ENCODE results near the gene ZMYND15. TPM values are rescaled to one million over a fixed set of nuclear protein-coding genes. Genes with fewer than 3 reads are reported as not detected.
A peak's percentile ranks its signal among the peaks of the same experiment; 100 is the strongest.

Gene ZMYND15
- total RNA-seq, 1 donor from 2014 or later, result 1.5 TPM

GRCh38 chr17:4790705-4791088, 51.1 kb downstream of the ZMYND15 start:
- peak overlapping the region; percentile 65 for H3K4me3 ChIP-seq (ENCODE audit: low read depth, low read length)
- no peak for DNase-seq (ENCODE audit: low read depth)
- no peak for TF ChIP-seq CTCF (conservative IDR thresholded peaks at IDR 0.05; ENCODE audit: low read depth, low read length)

DNA sequence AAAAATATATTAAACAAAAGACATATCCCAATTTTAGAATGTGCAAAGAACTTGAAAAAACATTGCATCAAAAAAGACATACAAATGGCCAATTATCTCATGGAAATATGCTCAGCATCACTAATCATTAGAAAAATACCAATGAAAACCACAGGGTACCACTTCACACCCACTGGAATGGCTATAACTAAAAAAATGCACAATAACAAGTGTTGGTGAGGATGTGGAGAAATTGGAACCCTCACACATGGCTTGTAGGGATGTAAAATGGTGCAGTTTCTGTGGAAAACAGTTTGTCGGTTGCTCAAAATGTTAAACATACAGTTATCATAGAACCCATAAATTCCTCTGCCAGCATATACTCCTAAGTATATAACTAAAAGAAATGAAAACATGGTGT, 55.5 kb downstream of the ZMYND15 start:
- no peak for TF ChIP-seq CTCF (conservative IDR thresholded peaks at IDR 0.05; ENCODE audit: low read depth, low read length)
- H3K4me3 ChIP-seq (ENCODE audit: low read depth, low read length), result no peak overlapping the region
- DNase-seq (ENCODE audit: low read depth), result no peak

Other genes starting within 250 kb of the ZMYND15 start
- gene SPNS2, start 241.0 kb upstream of the ZMYND15 start, total RNA-seq, result 110 and 162 TPM in 2 replicates
- gene MYBBP1A, start 184.4 kb upstream of the ZMYND15 start, total RNA-seq, result 70.9 and 140 TPM in 2 replicates
- gene GGT6, start 179.3 kb upstream of the ZMYND15 start, total RNA-seq, result 0.80 and 0.86 TPM in 2 replicates
- 0.07 and 1.3 TPM in 2 replicates for gene SMTNL2, start 155.3 kb upstream of the ZMYND15 start, total RNA-seq
- 0.14 TPM in 1 of 2 replicates, not detected in the other for gene ALOX15, start 98.2 kb upstream of the ZMYND15 start, total RNA-seq
- gene PELP1, start 35.7 kb upstream of the ZMYND15 start, total RNA-seq, result 25.8 and 55.9 TPM in 2 replicates
- gene ARRB2, start 29.2 kb upstream of the ZMYND15 start, total RNA-seq, result 19.9 and 20.0 TPM in 2 replicates
- gene MED11, start 8.4 kb upstream of the ZMYND15 start, total RNA-seq, result 26.6 and 27.2 TPM in 2 replicates
- 19.0 and 32.3 TPM in 2 replicates for gene CXCL16, start 95 bp downstream of the ZMYND15 start, total RNA-seq
- not detected in 2 replicates for gene TM4SF5, start 32.1 kb downstream of the ZMYND15 start, total RNA-seq
- gene VMO1, start 46.5 kb downstream of the ZMYND15 start, total RNA-seq, result not detected in 2 replicates
- not detected in 2 replicates for gene GLTPD2, start 49.1 kb downstream of the ZMYND15 start, total RNA-seq
- gene PSMB6, start 56.3 kb downstream of the ZMYND15 start, total RNA-seq, result 264 and 337 TPM in 2 replicates
- gene PLD2, start 67.3 kb downstream of the ZMYND15 start, total RNA-seq, result 15.7 and 19.5 TPM in 2 replicates
- gene MINK1, start 93.5 kb downstream of the ZMYND15 start, total RNA-seq, result 20.5 and 39.9 TPM in 2 replicates
- 1.3 and 1.4 TPM in 2 replicates for gene C17orf107, start 159.7 kb downstream of the ZMYND15 start, total RNA-seq
- gene CHRNE, start 163.3 kb downstream of the ZMYND15 start, total RNA-seq, result 1.0 TPM in 1 of 2 replicates, not detected in the other
- not detected in 2 replicates for gene GP1BA, start 192.4 kb downstream of the ZMYND15 start, total RNA-seq
- gene SLC25A11, start 200.2 kb downstream of the ZMYND15 start, total RNA-seq, result 45.5 and 72.9 TPM in 2 replicates
- gene RNF167, start 200.4 kb downstream of the ZMYND15 start, total RNA-seq, result 49.0 and 55.1 TPM in 2 replicates
- 1,802 and 2,074 TPM in 2 replicates for gene PFN1, start 208.7 kb downstream of the ZMYND15 start, total RNA-seq
- gene ENO3, start 211.3 kb downstream of the ZMYND15 start, total RNA-seq, result 0.43 and 2.0 TPM in 2 replicates
- gene SPAG7, start 228.0 kb downstream of the ZMYND15 start, total RNA-seq, result 67.7 and 80.8 TPM in 2 replicates
- gene CAMTA2, start 247.8 kb downstream of the ZMYND15 start, total RNA-seq, result 10.6 and 16.7 TPM in 2 replicates